Fibroblast of skin of abdomen (primary cell): ENCODE measurements around the gene RIN3.

Source experiments
- DNase-seq: peaks from one replicate; pipeline ENCODE4 v3.0.0-alpha.2; 2013

Gene RIN3

GRCh38 chr14:92511453-92512238 lies 1.9 kb upstream of the RIN3 start:
- peak; percentile 99 for DNase-seq

GRCh38 chr14:92512807-92513203 lies 776 bp upstream of the RIN3 start:
- no peak for DNase-seq

DNA sequence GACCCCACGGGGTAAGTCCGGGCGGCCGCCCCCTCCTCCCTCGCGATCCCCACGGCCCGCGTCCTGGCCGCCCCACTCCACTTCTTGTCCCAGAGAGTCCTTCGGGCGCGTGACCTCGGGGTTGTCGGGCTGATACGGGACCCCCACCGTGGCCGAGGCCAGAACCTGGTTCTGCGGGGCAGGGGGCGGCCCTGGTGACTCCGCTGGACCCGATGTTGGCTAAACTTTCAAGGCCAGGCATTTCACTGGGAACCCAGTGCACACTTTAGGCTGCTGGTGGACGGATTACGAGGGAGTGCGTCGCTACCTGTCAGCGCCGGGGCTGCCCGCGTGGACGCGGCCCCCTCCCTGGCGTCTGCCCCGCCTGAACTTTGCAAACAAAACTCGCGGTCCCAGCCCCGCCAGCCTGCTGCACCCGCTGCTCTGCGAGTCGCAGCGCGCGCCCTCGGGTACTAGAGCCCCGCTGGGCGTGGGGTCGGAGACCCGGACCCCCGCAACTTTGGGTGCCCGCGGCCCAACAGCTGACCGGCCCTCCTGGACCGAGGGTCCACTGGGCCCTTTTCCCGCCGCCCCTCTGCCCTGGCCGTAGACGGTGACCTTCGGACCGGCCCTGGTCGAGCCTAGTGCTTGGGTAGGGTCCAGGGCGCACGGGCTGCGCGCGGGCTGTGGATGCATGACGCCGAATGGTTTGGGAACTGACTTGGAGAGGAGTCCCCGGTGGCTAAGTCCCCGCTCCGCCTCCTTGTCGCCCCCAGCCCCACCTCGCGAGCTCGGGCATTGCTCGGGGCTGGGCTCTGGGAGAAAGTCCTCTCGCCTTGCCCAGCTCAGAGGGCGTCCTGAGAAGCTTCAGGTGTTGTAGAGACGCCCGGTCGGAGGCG lies 624 bp downstream of the RIN3 start:
- peak; percentile 21 for DNase-seq

DNA sequence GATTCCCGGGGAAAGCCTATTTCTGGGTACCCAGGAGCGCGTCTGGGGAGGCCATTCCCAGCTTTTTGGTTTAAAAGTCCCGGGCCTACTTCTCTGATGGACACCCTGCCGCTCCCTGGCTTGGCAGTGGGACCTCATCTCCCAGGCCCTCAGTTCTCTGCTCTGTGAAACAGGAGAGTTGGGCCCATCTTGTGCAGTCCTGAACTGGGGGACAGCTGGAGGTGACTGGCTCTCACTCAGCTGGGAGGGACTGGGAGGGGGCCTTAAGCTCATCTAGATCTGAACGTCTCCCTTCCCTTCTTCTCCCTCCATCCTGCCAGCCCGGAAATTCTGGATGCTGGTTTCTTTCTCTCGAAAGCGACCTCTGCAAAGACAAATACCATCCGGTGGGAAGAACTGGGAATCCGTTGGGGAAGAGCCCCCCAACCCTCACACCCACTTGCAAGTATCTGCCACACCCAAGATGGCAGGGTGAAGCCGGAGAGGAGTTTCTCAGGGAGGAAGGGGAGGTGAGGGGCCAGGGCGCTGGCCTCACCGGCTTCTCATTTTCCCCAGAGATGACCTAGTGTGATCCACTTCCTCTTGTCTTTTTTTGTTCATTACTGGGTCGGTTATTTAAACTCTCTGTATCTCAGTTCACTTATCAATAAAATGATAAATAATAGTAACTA lies 1.4 kb downstream of the RIN3 start:
- no peak for DNase-seq

GRCh38 chr14:92515546-92516343 lies 2.2 kb downstream of the RIN3 start:
- no peak for DNase-seq

DNA sequence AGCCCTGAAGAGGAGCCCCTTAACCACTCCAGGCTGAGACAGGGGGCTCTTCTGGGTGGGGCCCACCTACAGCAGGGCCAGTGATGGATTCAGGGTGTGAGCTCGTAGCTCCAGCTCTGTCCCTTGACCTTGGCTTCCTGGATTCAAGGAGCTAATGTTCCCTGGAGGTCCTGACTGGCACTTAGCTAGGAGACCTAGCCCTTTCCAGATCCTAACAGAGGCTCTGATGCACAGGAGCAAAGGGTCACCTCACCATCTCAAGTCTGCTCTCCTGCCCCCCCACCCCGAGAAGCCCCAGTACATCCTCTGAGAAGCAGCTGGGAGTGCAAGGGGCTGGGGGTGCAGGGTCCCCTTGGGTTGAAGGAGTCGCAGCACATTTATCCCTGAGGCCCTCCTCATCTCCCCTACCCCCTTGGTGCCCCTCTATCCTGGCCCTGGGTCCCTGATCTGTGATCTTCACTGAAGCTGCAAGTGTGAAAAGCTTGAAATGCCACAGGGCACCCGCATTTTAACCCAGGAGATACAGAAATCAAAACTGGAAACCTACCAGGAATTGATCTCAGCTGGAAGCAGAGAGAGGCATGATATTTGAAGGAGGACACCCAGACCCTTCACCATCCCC lies 2.9 kb downstream of the RIN3 start:
- DNase-seq, result no peak

GRCh38 chr14:92516966-92517506 lies 3.5 kb downstream of the RIN3 start:
- DNase-seq, result no peak

- DNase-seq, result no peak
These were observed 4.2 kb downstream of the RIN3 start for GRCh38 chr14:92517761-92518160.

DNA sequence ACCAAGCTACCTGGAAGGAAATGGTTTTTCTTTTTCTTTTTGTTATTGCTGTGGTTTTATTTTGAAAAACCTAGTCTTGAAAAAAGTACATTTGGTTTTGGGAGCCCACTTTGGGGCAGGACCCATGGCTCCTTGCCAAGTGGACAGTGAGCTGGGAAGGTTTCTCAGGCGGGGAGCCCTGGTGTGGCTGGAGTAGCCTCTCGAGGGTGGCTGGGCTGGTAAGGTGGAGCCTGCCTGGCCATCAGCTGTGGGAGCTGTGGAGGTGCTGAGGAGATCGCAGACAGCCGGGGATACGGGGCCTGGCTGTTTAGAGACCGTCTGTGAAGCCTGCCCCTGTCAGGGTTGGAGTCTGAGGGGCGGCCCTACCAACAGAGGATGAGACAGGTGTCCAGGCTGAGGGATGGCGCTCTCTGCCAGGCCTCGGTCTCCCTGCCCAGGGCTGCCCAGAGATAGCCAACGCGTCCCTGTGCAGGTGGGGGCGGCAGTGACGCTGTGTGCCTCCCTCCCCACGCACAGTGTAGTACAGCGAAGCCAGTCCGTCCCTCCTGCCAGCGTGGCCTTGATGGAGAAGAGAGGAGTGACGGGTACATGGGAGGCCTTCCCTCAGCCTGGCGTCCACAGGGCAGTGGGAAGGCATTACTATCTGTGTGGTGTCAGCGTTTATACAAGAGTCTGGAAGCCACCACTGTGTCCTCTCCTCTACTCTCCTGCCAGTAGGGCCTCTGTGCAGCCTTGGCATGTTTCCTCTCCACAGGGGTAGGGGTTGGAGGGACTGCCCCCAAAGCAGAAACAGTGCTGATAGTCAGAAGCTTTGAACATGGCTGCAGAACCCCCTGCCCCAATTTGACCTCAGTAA lies 5.9 kb downstream of the RIN3 start:
- no peak for DNase-seq

DNA sequence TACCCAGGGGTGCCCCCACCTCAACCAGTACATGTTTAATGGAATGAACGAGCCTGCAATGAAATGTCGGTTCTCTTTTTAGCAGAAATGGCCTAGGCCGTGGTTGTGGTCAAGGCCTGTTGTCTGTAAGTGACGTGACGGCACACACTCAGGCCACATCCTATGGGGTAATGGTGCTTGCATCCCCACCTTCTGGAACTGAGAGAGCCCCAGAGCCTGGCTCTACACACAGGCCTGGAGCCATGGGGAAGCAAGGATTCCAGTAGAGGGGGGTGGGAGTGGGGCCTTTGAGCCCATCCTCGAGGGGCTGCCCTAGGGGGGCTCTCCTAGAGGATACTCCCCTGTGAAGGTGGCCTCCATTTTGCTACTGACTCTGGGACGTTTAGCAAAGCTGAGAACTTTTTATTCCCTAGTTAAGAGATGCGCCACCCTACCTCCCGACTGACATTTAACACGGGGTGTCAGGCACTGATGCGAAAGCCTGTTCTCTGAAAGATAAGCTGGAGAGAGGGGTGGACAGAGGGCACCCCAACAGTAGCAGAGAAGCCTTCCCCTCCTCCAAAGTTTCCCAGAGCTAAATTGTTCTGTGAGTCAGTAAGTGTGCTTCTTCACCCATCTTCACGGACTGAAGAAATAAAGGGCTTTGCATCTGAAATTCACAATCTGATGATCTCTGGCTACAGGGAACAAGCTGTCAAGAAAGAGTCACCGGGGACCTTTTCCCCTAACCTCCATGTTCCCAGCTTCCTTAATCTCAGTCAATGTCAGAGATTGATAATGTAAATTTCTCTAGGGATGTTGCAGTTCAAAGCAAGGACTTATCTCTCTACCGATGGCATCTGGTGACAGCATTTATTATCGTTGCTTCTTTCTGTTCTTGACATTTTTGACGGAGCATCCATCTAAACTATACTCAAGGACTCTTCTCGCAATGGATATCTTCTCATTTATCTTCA lies 6.8 kb downstream of the RIN3 start:
- DNase-seq, result no peak

GRCh38 chr14:92521058-92521415 lies 7.5 kb downstream of the RIN3 start:
- DNase-seq, result no peak

DNA sequence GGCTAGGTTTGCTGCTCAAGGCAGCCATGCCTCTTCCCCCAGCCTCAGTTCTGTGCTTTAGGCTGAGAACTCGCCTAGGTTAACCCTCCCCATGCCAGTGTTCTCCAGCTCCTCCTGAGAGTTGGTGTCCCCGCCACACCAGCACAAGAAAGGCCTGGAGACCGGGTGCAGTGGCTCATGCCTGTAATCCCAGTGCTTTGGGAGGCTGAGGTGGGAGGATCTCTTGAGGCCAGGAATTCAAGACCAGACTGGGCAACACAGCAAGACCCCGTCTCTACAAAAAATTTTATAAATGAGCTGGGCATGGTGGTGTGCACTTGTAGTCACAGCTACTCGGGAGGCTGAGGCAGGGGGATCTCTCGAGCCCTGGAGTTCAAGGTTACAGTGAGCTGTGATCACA lies 10.2 kb downstream of the RIN3 start:
- DNase-seq, result no peak

- no peak for DNase-seq
These were observed 11.1 kb downstream of the RIN3 start for GRCh38 chr14:92524602-92525185.

DNA sequence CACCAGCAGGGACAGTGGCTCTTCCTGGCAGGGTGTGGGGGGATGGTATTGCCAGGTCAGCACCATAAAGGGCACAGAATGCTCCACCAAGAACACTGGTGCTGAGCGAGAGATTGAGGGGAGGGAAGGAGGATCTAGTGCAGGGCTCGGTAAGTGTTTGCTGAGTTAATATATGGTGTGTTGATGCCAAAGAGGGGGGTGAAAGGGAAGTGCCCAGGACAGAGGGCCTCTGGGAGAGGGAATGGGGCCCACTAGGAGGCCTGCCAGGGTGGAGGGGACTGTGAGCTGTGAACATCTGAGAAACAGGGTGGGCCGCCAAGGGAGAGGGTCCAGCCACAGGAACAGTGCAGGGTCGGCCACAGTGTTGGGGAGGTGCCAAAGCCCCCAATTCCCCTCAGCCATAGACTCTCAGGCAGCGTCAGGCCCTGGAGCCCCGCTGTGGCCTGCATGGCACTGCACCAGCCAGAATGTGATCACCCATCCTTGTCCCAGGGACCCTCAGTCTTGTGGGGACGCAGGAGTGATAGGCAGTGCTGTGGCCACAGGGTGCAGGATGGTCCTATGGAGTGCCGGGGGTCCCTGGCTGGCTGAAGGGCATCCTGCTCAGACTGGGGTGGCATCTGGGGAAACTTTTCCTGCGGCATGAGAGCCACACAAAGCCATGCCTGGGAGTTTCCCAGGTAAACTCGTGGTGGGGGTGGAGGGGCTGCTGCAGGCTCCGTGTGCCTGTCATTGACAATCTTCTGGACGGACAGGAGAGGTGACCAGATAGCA lies 11.9 kb downstream of the RIN3 start:
- DNase-seq, result no peak

- peak; percentile 37 for DNase-seq
These were observed 14.1 kb downstream of the RIN3 start for GRCh38 chr14:92527721-92528120.

DNA sequence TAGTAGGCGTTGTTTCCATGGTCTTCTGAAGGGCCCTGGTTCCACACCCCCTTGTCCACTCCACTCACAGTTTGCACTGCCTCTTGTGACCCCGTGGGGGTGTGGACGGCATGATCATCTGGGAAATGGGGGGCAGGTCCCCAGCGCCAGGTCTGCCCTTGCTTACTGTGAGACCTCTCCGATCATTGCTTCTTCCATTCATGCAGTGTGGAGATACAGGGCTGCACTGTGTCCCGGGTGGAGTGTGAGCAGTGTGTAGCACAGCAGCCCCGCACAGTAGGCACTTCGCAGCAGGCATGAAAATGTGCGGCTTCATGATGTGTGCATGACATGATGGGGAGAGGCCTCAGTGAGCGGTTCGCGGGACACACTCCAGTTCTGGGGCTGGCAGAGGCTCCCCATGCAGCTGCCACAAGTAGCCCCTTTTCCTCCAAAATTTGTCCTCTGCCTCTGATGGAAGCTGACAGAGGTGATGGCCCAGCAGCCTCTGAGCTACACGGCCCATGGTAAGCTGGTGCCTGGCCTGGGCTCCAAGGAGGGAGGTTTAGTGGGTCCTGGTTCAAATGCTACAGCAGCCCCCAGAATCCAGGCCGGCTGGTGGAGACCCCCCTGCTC lies 15.0 kb downstream of the RIN3 start:
- no peak for DNase-seq

DNA sequence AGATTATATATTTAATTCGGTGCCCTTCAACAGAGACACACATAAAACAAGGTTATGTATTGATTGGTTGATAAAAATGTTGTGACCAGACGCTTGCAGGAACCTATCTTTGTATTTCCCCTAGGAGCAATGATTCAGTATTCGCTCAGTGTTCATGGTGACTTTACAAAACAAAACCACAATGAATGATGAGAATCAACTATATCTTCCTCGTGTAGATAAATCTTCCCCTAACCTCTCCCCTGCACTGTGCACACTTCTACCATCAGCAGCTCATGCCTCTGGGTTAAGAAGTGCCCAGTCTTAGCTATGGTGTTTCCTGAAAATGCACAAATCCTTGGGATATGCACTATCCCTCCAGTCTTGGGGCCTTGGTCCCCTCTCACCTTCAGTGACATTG lies 16.3 kb downstream of the RIN3 start:
- no peak for DNase-seq
